ENCODE results near the gene CPTP. TPM values are rescaled to one million over a fixed set of nuclear protein-coding genes. Genes with fewer than 3 reads are reported as not detected.

CPTP gene
- polyA plus RNA-seq, 4 donors, result 11.6 to 20.7 (median 14.5) TPM

DNA sequence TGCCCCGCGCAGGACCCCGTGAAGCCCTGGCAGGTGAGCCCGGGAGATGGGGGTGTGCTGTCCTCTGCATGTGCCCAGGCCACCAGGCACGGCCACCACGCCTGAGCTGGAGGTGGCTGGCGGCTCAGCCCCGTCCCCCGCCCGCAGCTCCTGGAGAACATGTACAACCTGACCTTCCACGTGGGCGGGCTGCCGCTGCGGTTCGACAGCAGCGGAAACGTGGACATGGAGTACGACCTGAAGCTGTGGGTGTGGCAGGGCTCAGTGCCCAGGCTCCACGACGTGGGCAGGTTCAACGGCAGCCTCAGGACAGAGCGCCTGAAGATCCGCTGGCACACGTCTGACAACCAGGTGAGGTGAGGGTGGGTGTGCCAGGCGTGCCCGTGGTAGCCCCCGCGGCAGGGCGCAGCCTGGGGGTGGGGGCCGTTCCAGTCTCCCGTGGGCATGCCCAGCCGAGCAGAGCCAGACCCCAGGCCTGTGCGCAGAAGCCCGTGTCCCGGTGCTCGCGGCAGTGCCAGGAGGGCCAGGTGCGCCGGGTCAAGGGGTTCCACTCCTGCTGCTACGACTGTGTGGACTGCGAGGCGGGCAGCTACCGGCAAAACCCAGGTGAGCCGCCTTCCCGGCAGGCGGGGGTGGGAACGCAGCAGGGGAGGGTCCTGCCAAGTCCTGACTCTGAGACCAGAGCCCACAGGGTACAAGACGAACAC lies 8.3 kb downstream of the CPTP start:
- no peak for DNase-seq (ENCODE audit: low read depth in 4 of 4, low spot score in 3 of 4)

DNA sequence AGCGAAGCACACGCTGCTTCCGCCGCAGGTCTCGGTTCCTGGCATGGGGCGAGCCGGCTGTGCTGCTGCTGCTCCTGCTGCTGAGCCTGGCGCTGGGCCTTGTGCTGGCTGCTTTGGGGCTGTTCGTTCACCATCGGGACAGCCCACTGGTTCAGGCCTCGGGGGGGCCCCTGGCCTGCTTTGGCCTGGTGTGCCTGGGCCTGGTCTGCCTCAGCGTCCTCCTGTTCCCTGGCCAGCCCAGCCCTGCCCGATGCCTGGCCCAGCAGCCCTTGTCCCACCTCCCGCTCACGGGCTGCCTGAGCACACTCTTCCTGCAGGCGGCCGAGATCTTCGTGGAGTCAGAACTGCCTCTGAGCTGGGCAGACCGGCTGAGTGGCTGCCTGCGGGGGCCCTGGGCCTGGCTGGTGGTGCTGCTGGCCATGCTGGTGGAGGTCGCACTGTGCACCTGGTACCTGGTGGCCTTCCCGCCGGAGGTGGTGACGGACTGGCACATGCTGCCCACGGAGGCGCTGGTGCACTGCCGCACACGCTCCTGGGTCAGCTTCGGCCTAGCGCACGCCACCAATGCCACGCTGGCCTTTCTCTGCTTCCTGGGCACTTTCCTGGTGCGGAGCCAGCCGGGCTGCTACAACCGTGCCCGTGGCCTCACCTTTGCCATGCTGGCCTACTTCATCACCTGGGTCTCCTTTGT lies 9.1 kb downstream of the CPTP start:
- DNase-seq (ENCODE audit: low read depth in 4 of 4, low spot score in 3 of 4), result no peak

DNA sequence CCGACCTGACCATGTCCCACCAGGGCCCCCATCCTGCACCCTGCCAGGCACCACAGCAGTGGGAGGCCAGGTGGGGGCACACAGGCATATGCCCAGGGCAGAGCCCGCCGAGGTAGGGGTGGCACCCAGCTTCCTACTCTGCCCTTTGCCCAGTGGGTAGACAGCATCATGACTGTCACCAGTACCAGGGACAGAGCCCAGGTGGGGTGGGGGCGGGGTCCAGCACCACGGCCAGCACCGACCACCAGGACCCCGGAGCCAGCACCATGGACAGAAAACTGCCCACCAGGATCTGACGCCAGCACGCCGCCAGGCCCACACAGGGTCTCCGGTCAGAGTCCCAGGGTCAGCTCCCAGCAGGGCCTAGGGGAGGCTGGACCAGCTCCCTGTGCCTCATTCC lies 10.2 kb downstream of the CPTP start:
- no peak for DNase-seq (ENCODE audit: low read depth in 4 of 4, low spot score in 3 of 4)

DNA sequence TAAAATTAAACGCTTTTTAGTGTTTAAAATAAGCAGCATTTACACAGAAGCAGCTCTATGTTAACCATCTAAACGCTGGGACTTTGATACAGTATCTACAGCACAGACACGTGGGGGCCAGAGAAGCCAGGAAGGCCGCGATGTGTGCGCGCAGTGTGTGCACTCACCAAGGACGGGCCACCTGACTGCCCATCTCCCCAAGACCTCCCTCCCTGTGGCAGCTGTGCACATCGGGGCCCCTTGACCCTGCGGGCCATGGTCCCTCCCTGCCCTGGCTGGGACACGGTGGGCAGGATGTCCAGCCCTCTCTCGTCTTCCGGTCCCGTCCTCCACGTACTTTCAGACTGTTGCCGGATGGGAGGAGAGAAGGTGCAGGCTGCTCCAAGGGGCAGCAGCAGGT lies 10.7 kb downstream of the CPTP start:
- no peak for DNase-seq (ENCODE audit: low read depth in 4 of 4, low spot score in 3 of 4)

DNA sequence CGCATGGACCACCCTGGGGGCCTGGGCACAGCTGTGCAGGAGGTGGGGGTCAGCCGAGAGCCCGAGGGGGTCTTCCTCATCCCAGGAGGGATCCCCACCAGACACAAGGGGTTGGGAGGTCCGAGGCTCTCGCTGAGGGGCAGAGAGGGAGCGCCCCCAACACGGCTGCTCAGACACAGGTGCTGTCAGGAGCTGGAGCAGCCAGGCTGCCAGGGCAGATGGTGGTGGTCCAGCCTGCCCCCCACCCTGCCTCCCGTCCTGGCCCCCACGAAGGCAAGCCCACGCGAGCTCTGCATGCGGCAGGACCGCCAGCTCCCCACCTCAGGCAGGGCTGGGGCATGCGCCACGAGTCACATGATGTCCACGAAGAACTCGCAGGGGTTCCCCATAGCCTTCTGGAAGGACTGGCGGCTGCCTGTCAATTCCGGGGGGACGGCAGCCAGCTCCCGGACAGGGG lies 11.2 kb downstream of the CPTP start:
- no peak for DNase-seq (ENCODE audit: low read depth in 4 of 4, low spot score in 3 of 4)

DNA sequence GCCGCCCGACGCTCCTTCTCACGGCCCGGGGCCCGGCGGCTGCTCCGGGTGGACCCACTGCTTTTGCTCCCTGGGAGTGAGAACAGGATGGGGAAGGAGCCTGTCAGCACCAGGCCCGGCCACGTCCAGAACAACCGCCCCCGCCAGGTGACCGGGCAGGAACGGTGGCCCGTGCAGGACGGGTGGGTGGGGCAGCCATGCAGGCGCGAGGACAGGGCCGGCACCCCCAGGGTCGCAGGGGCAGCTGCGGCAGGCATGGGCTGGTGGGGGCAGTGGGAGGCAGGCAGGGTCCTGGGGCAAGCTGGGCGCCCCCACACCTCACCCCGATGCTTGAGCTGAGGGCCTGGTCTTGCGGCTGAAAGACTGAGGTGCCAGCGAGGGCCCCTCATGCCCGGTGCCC lies 11.8 kb downstream of the CPTP start:
- no peak for DNase-seq (ENCODE audit: low read depth in 4 of 4, low spot score in 3 of 4)

DNA sequence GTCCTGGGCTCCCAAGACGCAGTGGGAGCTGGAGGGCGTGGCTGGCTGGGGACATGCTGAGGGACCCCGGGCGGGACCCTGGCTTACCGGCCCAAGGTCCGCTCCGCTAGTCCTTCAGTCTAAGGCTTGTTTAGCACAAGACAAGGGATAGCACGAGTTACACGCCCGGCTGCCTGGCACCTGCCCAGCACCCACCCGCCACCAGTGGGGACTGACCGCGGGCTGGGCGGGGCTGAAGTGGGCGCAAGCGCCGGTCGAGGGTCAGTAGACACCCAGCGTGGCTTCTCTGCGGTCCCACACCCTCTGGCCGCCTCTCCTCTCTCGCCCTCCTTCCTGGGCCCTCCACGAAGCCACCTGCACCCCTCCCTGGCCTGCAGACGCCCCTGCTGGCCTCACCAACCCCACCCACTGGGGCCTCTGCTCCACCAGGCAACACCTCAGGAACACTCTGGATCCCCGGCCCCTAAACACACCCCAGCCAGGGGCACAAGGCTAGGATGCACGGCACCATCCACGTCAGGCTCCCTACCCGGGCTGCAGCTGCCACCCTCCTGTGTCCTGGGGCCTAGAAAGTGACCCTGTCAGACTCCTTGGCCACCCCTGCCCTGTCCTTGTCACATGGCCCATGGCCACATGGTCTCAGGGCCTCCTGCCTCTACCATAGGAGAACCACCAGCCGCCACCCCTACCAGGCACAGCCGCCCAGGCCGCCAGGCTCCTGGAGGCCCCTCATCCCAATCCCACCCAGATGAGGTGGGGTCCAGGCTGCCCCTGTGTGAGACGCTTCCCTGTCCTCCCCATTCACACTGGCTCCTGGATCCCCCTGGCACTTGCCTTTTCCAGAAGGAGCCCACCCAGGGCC lies 12.6 kb downstream of the CPTP start:
- DNase-seq (ENCODE audit: low read depth in 4 of 4, low spot score in 3 of 4), result no peak

DNA sequence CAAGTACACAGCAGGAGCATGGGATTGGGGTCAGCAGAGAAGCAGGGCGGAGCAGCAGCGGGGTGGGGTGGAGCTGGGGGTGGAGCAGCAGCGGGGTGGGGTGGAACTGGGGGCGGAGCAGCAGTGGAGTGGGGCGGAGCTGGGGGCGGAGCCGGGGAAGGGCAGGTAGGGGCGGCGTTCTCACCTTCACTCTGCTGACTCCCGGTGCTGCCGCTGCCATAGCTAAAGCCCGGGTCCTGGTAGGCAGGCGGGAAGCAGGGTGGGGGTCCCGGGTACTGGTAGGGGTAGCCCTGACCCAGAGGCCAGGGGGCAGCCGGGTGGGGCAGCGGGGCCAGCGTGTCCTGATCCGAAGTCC lies 13.2 kb downstream of the CPTP start:
- no peak for DNase-seq (ENCODE audit: low read depth in 4 of 4, low spot score in 3 of 4)

DNA sequence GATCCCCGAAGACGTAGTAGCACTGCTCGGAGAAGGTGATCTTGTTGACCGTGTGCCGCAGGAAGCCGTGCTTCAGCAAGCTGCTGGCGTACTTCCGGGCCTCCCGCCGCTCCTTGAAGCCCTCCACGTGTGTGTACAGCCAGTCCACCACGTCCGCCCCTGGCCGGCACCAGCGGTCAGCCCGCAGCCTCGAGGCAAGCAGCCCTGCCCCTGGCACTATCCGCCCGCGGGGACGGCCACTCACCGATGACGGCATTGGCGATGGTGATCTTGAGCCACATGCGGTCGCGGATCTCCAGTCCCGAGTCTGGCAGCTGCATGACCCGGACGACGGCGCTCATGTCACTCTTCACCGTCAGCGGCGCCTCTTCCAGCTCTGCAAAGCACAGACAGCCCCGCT lies 13.7 kb downstream of the CPTP start:
- no peak for DNase-seq (ENCODE audit: low read depth in 4 of 4, low spot score in 3 of 4)

DNA sequence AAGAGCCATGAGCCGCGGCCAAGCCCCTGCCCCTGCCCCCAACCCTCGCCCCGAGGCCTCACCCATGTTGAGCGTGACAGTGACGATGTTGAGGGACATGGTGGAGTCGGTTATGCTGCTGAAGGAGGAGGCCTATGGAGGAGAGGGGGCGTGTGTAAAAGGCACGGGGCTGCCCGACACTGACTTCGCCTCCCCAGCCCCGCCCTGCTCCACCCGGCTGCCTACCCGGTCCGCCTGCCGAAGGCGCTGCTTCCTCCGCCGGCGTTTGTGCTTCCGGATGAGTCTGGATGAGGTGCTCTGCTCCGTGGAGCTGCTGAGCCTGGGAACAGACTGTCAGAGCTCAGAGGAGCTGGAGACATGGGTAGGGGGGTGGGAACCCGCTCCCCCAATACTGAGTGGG lies 15.6 kb downstream of the CPTP start:
- DNase-seq (ENCODE audit: low read depth in 4 of 4, low spot score in 3 of 4), result no peak

DNA sequence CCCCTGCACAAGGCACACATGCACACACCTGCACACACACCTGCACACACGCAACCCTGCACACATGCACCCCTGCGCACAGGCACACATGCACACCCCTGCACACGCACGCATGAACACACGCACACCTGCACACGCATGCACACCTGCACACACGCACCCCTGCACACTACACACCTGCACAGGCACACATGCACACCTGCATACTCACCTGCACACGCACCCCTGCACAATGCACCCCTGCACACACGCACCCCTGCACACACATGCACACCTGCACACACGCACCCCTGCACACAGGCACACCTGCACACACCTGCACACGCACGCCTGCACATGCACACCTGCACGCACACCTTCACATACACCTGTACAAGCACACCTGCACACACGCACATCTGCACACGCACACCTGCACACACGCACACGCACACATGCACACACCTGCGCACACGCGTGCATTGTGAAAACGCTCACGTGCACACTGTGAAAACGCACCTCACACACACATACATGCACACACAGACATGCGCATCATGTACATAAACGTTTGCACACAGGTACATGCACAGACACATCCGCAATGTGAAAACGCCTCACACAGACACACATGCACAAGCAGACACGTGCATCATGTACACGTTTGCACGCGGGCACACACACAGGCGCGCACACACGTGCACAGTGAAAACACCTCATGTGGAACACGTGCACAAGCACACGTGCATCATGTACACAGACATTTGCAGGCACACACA lies 16.4 kb downstream of the CPTP start:
- no peak for DNase-seq (ENCODE audit: low read depth in 4 of 4, low spot score in 3 of 4)

DNA sequence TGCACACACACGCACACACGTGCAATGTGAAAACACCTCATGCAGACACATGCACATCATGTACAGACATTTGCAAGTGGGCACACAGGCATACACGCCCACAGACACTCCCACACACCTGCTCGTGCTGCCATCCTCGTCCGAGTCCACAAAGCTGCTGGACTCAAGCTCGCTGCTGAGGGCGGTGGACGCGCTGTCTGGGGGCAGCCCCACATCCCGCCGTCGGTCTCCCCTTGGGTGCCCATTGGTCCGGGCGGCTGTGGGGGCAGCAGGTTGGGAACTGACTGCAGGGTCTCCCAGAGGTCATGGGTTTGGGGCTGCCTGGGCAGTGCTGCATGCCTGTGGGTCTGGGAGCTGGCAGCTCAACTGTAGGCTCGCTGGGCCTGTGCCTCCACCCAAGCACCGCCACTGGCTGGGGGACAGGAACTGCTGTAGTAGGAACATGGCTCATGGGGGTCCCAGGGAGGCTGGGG lies 17.0 kb downstream of the CPTP start:
- no peak for DNase-seq (ENCODE audit: low read depth in 4 of 4, low spot score in 3 of 4)

DNA sequence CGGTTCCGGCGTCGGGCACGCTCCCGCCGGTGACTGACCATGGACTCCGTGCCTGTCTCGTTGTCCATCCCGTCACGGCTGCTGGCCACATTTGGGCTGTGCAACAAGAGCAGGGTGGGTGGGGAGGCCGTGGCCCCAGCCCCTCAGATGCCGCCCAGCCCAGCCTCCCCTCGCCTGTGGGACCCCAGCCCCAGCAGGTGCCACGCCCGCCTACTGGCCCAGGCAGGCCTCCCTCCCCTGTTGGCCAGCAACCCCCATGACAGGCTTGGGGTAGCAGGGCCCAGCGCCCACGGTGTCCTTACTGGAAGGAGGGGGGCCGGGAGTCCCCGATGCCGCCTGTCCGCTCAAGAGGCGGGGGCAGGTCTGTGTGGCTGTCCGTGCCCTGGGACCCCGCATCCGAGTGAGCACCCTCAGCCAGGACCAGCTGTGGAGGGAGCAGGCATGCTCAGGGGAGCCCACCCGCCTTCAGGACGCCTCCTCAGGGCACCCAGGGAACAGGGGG lies 17.5 kb downstream of the CPTP start:
- no peak for DNase-seq (ENCODE audit: low read depth in 4 of 4, low spot score in 3 of 4)

DNA sequence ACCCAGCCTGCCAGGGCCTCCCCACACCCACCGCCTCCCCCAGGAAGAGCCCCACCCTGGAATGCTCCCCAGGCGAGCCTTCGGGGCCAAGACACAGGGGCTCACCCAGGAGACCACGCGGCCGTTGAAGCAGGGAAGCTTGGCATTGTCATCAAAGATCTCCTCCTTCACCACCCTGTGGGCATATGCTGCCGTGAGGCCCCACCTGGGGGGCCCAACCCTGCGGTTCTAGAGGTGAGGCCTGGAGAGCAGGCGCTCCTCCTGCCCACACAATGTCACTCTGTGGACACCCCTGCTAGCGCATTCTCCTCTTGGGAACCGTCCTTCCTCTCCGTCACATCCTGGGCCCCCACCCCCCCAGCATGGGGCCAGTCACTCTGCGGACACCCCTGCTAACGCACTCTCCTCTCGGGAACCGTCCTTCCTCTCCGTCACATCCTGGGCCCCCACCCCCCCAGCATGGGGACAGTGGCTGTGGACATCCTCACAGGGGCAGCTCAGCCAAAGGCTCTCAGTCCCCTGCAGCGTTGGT lies 18.0 kb downstream of the CPTP start:
- no peak for DNase-seq (ENCODE audit: low read depth in 4 of 4, low spot score in 3 of 4)

DNA sequence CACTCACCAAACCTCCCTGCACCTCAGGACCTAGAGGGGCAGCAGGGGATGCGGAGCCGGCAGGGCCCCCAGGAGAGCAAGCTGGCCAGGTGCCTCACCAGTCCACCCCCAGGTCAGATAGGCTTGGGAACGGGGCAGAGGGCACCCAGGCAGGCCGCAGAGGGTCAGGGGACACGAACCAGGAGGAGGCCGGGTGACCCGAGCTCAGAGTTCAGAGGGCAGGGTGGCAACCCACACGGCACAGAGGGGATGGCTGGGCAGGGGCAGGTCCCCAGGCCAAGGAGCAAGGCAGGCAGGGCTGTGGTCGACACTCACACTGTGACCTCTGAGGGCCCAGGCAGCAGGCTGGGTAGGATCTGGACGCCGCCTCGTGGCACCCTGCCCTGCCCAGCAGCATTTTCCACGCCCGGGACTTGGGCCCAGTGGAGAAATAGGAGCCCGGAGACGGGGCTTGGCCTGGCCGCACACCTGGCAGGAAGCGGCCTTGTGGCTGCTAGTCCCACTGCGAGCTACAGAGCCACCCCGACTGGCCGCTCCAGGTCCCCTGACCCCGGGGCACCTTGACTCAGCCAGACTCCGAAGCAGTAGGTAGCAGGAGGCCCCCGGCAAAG lies 19.3 kb downstream of the CPTP start:
- DNase-seq (ENCODE audit: low read depth in 4 of 4, low spot score in 3 of 4), result no peak

DNA sequence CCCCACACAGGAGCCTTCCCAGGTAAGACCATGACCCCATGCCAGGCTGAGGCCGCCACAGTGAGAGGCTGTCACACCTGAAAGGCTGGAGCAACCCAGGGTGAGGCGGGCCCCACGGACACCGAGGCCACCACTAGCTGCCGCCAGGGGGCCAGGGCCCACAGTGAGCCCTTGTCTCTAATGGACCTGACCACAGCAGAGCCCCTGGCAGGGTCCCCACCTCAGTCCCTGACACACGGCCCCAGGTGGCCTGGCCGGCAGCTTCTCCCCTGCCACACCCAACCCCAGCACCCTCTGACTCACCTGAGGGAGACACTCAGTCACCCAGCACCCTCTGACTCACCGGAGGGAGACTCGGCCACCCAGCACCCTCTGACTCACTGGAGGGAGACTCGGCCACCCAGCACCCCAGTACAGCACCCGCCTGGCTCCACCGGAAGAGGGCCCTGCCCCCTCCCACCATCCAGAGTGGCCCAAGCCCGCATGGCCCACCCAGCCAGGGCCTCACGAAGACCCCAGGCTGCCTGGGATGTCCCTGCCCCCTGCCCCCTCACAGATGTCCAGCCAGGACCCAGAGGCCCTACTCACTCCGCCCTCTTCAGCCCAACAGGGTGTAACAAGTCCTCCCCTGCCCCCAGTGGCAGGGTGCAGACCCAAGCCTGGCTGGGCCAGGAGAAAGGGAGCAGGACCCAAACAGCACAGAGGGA lies 20.2 kb downstream of the CPTP start:
- no peak for DNase-seq (ENCODE audit: low read depth in 4 of 4, low spot score in 3 of 4)

DNA sequence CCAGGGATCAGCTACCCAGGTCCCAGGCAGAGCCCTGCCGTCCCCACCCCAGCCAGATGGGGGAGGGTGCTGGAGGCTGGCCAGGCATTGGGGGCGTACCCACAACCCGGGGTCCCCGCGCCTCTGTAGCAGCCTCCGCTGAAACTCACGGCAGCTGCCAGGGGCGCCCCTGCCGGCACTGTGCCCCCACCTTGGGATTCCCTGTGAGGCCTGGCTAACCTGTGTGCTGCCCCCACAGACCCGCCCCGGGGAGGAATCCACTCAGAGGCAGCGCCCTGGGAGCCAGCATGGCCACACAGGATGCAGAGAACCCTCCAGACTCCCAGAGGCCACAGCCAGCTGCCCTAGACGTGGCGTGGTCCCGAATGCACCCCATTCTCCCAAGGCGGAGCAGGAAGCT lies 20.8 kb downstream of the CPTP start:
- DNase-seq (ENCODE audit: low read depth in 4 of 4, low spot score in 3 of 4), result no peak

DNA sequence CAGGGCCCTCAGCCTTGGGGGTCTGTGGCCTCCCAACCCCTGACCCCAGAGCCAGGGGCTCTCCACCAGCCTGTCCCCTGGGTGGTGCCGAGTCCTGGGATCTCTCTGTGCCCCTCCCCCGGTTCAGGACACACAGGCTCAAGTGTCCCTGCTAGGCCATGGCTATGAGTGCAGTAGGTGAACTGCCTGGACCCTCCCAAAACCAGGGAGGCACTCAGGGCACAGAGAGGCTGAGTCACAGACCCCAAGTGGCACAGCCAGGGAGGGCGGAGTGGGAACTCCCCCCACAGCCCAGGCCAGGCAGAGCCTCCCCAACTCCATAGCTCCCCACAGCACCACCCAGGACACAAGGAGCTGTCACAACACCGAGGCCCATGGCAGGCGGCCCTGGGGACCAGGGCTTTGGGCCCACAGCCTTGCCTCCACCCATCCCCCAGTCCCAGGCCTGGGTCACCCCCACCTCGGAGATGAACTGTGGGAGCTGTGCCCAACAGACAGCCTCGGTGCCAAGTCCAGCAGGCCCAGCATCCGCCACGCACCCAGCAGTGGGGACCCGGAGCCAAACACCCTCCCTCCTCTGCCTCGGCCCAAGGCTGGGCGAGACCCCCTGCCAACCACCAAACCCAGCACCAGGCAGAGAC lies 21.4 kb downstream of the CPTP start:
- no peak for DNase-seq (ENCODE audit: low read depth in 4 of 4, low spot score in 3 of 4)

DNA sequence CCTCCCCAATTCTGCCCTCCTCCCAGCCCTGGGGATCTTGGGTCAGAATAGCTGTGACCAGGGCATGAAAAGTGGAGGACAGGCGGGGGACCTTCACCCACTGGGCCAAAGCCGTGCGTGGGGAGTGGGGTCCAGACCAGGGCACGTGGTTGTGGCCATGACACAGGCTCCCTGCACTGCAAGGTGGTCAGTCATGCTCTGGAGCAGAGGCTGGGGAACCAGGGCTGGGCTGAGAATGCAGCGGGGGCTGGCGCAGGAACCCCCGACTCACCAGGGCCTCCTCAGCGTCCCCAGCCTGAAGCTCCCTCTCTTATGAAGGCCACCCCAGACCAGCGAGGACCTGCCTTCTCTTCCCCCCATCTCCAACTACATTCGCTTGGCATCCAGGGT lies 21.9 kb downstream of the CPTP start:
- DNase-seq (ENCODE audit: low read depth in 4 of 4, low spot score in 3 of 4), result no peak
